Peyer's patch (tissue), 4 donors: ENCODE data around the gene ELAPOR2.
"Not testable (repeated sequence)": the region's sequence is repeated elsewhere in the genome, so short reads cannot be mapped to it uniquely, and the experiment has no call there.

Experiments
- CTCF ChIP-seq, 6 experiments: fragments of 450-650 bp in 4 of 6; fragments of 200-600 bp in 2 of 6; sonication (generic) in 1 of 6; IDR thresholded peaks; one replicate each; pipeline ENCODE4 v1.5.1; 2017 to 2019; ENCODE audit warnings: antibody characterized with exemption in 6 of 6, mild to moderate bottlenecking in 3 of 6, moderate library complexity in 1 of 6
- POLR2A ChIP-seq, 2 donors: fragments of 450-650 bp; IDR thresholded peaks; one replicate each; pipeline ENCODE4 v1.5.1; 2017; ENCODE audit warnings: antibody characterized with exemption in 2 of 2, mild to moderate bottlenecking in 2 of 2, moderate library complexity in 2 of 2

DNA sequence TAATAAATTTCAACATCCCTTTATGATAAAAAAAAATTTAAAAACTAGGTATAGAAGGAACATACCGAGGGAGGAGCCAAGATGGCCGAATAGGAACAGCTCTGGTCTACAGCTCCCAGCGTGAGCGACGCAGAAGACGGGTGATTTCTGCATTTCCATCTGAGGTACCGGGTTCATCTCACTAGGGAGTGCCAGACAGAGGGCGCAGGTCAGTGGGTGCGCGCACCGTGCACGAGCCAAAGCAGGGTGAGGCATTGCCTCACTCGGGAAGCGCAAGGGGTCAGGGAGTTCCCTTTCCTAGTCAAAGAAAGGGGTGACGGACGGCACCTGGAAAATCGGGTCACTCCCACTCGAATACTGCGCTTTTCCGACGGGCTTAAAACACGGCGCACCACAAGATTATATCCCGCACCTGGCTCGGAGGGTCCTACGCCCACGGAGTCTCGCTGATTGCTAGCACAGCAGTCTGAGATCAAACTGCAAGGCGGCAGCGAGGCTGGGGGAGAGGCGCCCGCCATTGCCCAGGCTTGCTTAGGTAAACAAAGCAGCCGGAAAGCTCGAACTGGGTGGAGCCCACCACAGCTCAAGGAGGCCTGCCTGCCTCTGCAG is 19.7 kb downstream of the ELAPOR2 start:
- TF ChIP-seq CTCF, POLR2A (IDR thresholded peaks at IDR 0.05): not testable (repeated sequence)
